Fibroblast of skin of abdomen (primary cell): ENCODE data around the gene PROC. TPM values are rescaled to one million over a fixed set of nuclear protein-coding genes. Genes with fewer than 3 reads are reported as not detected.

Experiments used
- DNase-seq: peaks from one replicate; pipeline ENCODE4 v3.0.0-alpha.2; 2013
- polyA plus RNA-seq, 2 experiments: library from polyadenylated mRNA; unstranded; fragments of 120-200 nt; gene quantifications; one replicate each; pipeline ENCODE4 v1.2.1, GENCODE V29; 2013; ENCODE audit not compliant: insufficient read length in 2 of 2

The PROC gene
- polyA plus RNA-seq (2013, experiment 1 of 2; ENCODE audit: insufficient read length) = 0.40 TPM
- polyA plus RNA-seq (2013, experiment 2 of 2; ENCODE audit: insufficient read length) = 0.09 TPM

DNA sequence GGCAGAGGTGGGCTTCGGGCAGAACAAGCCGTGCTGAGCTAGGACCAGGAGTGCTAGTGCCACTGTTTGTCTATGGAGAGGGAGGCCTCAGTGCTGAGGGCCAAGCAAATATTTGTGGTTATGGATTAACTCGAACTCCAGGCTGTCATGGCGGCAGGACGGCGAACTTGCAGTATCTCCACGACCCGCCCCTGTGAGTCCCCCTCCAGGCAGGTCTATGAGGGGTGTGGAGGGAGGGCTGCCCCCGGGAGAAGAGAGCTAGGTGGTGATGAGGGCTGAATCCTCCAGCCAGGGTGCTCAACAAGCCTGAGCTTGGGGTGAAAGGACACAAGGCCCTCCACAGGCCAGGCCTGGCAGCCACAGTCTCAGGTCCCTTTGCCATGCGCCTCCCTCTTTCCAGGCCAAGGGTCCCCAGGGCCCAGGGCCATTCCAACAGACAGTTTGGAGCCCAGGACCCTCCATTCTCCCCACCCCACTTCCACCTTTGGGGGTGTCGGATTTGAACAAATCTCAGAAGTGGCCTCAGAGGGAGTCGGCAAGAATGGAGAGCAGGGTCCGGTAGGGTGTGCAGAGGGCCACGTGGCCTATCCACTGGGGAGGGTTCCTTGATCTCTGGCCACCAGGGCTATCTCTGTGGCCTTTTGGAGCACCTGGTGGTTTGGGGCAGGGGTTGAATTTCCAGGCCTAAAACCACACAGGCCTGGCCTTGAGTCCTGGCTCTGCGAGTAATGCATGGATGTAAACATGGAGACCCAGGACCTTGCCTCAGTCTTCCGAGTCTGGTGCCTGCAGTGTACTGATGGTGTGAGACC lies at the start of gene PROC:
TSS of gene PROC (plus strand) at position 128 of the 812 bp plus-strand sequence. CDS start 1,516 bp downstream, outside the sequence.
- no peak for DNase-seq

DNA sequence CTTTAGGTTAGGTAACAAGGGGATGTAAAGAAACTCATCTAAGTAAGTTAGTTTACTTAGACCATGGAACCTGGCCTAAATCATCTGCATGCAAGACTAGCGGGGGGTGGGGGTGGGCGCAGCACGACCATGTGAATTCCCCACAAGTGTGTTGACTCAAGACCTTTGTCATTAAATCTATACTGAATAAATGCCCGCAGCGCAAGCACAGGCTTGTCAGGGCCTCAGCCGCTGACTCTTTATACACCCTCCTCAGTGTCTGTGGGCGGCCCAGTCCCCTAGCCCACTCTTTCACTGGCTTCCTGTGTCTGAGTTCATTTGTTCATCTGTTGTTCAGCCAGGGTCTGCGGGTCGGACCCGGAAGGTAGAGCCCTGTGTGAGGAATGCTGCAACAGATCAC lies 48.2 kb upstream of the PROC start:
- DNase-seq = no peak

DNA sequence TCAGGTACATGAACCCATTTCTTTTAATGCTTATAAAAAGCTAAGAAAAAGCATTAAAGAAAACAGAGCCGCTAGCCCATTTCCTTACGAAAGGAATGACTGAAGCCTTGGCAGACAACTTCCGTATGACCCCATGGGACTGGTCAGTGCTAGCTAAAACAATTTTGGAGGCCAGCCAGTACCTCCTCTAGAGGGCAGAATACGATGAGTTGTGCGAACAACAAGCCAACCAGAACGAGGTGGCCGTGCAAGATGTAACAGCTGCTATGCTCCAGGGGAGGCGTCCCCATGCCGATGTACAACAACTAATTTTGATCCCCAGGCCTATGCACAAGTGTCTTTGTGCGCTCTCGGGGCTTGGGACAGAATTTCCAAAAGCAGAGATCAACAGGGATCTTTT lies 47.2 kb upstream of the PROC start:
- DNase-seq = no peak

DNA sequence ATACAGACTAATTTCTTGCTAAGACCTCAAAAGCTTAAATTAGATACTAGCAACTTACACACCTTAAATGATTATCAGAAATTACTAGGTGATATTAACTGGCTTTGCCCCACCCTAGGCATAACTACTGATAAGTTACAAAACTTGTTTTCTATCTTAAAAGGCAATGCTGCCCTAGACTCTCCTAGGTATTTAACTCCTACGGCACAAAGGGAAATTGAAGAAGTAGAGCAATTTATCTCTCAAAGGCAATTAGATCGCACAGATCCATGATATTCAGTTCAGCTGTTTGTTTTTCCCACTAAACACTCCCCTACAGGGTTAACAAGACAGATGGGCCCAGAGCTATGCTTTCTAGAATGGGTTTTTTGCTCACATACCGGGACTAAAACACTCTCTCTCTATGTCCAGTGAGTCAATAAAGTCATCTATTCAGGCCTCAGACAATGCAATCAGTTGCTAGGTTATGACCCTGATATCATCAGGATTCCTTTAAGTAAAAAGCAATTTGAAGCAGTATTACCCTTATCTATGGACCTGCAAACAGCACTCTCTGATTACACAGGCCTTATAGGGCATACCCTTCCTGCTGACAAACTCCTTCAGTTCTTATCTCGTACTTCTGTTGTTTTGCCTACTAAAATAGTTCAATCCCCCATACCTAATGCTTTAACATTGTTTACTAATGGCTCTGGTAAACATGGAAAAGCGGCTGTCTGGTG lies 44.7 kb upstream of the PROC start:
- DNase-seq = no peak

DNA sequence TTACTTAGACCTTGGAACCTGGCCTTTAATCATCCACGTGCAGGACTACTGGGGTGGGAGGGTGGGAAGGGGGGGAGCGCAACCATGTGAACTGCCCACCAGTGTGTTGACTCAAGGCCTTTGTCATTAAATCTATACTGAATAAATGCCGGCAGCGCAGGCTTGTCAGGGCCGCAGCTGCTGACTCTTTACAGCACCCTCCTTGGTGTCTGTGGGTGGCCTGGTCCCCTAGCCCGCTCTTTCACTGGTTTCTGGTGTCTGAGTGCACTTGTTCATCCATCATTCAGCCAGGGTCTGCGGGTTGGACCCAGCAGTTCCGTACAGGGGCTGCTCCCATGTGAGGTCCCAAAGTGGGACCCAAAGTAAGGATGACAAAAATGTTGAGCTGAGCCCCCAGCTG lies 42.0 kb upstream of the PROC start:
- no peak for DNase-seq

DNA sequence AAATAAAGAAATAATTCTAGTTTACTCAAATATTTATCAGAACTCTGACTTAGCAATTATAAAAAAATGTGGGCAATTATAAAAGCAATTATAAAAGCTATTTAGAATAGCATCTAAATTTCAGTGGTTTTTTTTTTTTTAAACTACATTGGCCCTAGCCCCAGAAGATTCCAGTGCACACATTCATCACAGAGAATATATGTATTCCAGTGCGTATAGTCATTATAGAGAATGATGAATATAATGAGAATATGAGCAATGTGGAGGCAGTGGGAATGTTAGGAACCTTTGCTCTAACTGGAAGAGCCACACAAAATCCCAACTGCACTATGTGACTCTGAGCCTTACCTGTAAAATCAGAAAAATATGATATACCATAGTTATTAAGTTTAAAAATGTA lies 41.0 kb upstream of the PROC start:
- peak; percentile 55 for DNase-seq

DNA sequence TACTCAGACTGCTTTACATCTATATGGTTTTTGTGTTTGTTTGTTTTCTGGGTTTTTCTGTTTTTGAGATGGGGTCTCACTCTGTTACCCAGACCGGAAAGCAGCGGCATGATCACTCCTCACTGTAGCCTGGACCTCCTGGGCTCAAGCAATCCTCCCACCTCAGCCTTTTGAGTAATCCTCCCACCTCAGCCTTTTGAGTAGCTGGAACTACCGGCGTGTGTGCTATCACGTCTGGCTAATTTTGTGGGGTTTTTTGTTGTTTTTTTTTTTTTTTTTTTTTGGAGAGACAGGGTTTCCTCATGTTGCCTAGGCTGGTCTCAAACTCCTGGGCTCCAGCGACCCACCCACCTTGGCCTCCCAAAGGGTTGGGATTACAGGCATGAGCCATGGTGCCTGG lies 39.5 kb upstream of the PROC start:
- DNase-seq = no peak

DNA sequence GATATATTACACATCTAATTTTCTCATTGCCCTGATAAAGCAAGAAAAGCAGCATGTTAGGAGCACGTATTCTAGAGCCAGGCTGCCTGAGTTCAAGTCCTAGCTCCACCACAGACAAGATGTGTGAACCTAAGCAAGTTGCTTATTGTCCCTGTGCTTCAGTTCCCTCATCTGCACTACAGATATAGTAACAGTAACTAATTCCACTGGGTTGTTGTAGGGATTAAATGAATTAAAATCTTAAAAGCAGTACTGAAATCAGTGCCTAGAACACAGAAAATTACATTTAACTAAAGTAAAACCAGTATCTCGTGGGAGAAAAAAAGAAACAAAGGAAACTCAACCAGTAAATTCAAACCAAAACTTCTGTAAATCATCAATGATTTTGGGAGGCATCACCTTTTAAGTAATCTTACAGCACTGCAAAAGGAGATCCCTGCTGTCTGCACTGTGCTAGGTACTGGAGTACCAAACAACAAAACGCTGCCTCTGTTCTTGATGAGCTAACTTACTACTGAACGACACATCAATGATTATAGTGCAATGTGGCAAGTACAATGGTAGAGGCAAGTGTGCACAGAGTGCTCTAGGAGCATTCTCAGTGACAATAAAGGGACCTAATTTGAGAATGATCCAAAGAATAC lies 38.4 kb upstream of the PROC start:
- no peak for DNase-seq

DNA sequence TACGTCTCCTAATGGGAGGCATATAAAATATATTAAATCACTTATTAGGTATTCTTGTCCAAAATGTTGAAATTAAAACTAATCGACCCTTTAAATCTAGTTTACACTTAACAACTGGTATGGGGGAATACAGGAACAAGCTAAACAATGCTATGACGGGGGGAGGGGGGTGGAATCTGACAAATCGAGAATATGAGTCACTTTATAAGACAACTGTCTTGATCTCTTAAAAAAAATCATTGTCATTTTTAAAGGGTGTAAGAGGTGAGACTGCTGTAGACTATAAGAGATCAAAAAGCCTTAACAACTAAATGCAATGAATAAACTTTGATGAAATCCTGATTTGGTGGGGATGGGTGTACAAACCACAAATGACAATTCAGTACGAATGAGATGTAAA lies 36.5 kb upstream of the PROC start:
- no peak for DNase-seq

DNA sequence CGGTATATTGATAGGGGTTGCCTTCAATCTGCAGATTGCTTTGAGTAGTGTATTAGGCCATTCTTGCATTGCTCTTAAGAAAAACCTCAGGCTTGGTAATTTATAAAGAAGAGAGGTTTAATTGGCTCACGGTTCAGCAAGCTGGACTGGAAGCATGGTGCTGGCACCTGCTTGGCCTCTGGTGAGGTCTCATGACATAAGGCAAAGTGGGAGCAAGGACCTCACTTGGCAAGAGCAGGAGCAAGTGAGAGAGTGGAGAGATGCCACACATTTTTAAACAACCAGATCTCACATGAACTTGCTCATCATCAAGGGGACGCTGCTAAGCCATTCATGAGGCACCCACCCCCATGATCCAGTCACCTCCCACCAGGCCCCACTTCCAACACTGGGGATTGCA lies 35.4 kb upstream of the PROC start:
- DNase-seq = no peak

DNA sequence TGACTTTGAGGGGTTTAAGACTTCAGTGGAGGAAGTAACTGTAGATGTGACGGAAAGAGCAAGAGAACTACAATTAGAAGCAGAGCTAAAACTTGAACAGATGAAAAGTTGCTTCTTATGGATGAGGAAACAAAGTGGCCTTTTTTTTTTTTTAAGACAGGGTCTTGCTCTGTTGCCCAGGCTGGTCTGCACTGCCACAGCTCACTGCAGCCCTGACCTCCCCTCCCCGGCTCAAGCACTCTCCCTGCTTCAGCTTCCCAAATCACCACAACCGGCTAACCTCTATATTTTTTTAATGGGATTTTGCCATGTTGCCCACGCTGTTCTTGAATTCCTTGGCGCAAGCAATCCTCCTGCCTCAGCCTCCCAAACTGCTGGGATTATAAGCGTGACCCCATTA lies 33.7 kb upstream of the PROC start:
- DNase-seq = no peak

DNA sequence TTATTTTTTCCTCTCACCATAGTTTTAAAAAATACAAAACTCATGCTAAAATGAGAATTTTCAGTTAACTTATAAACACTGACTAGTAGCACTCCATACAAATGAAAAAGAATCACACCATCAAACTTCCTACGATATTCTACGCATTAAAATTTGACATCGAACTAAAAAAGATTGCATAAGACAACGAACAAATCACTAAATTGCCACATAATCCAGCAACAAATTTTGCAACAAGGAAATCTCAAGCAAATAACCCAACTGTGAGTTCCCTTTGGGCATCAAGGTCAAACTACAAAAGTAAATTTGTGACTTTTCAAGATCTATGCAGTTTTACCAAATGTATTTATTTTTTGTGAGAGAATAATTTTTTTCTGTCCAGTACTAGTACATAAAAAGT lies 32.0 kb upstream of the PROC start:
- DNase-seq = no peak

DNA sequence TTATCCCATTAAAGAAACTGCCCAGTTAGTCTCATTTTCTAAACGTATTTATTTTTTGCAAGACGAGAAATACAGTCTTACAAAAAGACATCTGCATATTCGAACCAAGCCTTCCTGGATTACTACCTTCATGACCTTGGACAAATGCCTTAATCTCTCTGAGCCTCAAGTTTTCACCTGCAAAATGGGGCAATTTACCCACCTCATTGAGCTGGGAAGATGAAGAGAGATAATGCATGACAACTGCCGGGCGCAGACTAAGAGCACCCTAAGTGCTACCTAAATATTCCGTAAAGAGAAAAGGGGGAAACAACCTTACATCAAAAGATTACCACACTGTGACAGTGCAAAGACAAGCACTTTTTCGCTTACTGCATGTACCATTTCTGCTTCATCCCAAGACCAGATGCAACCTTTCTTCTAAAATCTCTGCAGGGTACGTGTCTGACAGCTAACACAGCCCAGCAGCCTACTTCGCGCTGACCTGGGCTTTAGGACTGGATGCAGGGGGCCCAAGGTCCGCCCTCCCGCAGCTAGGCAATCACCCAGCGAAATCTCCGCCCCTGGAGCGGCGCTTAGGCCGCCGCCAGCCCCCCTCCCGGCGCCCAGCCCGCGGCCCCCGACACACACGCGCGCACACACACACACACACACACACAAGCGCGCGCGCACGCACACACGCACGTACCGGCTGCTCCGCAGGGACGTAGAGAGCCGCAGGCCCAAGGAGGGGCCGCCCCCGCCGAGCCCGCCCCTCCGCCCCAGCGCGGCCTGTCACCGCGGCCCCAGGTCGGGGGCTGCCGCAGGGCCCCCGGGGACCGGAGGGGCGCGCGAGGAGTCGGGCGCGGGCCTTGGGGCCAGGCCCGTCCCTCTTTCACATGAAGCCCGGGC lies 31.2 kb upstream of the PROC start:
- DNase-seq = peak; percentile 93

DNA sequence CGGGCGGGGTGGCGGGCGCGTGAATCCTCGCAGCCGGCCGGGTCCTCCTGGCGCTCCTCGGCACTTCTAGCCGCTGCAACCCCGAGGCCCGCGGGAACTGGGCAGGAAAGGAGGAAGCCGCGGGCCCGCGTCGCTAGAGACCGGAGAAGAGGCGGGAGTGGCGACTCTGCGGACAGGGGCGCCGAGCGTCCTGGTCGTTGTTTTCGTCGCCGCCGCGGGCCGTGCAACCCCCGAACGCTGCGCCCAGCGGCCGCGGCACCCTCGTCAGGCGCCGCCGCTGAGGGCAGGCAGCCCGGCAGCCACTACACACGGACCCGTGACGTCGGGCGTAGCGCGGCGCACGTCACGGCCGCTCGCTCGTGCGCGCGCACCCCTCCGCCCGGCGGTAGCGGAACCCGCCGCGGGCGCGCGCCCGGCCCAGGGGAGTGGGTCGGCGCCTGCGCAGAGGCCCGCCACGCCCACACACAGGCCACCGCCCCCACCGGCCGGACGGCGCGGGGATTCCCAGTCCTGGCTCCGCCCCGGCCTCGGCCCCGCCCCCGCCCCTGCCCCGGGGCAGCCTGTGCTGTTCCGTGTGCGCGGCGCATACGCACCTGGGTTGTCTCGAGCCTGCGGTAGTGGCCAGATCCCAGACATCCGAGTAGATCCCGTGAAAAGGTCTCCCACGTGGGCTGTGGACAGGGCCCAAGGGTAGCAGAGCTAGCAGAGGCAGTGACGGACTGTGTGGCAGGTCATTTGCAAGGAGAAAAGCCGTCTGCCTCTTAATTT lies 30.4 kb upstream of the PROC start, which contains the start of gene MAP3K2:
TSS of gene MAP3K2 (minus strand) at position 321 of the 768 bp plus-strand sequence. CDS start 44,846 bp downstream, outside the sequence.
- DNase-seq = peak; percentile 94

DNA sequence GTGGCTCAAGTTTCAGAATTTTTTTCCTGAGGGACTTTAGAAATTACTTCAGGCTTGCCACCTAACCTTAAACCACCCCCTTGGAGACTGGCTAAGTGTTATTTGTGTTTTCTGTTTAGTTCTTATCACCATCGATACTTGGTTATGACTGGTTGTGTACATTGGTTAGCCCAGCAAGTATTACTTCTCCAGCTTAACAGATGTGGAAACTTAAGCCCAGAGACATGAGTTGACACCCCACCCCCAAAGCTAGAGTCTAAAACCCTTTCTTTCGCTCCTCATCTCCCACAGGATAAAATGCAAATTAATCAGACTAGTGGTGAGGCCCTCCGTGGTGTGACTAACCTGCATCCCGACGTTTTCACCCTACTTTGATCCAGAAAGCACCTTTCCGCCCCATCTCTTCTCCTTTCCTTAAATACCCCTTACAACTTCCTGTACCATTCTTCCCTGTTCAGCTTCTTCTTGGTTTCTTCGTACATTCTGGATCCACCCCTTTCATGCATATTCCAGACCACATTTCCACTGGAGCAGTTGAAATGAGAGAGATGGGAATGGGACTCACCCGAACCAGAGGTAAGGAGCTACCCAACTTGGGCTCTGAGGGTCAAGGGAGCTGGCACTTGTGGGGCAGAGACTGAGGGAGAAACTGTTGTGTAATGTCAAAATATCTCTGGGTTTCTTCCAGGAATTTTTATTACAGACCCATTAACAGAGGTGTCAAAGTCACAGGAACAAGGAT lies 29.6 kb upstream of the PROC start:
- DNase-seq = no peak

DNA sequence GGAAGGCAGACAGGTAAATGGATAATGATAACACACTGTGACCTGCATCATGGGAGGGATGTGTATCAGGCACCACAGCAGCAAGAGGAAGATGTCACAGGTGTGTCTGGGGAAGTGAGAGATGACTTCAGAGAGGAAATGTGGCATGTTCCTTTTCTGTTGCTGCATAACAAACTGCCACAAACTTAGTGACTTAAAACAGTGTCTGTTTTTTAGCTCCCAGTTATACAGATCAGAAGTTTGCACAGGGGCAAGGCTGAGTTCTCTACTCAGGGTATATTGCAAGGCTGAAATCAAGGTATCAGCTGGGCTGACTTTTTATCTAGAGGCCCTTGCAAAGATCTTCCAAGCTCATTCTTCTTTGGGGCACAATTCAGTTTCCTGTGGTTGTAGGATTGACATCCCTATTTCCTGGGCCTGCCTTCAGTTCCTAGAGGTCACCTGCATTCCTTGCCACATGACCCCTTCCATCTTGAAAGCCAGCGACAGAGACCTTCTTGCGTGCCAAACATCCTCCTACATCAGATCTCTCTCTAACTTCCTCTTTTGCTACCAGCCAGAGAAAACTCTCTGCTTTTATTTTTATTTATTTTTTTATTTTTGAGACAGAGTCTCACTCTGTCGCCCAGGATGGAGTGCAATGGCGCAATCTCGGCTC lies 28.3 kb upstream of the PROC start:
- no peak for DNase-seq

DNA sequence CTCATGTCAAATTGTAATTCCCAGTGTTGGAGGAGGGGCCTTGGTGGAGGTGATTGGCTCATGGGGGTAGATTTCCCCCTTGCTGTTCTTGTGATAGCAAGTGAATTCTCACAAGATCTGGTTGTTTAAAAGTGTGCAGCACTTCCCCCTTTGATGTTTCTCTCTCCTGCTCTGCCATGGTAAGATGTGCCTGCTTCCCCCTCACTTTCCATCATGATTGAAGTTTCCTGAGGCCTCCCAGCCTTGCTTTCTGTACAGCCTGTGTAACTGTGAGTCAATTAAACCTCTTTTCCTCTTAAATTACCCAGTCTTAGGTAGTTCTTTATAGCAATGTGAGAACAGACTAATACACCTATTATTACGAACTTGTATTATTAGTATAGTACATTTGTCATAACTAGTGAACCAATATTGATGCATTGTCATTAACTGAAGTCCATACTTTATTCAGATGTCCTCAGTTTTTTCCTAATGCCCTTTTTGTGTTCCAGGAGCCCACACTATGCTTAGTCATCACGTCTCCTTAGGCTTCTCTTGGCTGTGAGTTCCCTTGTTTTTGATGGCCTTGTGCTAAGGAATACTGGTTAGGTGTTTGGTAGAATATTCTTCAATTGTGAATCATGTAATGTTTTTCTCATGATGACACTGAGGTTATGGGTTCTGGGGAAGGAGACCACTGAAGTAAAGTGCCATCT lies 25.9 kb upstream of the PROC start:
- peak; percentile 31 for DNase-seq

DNA sequence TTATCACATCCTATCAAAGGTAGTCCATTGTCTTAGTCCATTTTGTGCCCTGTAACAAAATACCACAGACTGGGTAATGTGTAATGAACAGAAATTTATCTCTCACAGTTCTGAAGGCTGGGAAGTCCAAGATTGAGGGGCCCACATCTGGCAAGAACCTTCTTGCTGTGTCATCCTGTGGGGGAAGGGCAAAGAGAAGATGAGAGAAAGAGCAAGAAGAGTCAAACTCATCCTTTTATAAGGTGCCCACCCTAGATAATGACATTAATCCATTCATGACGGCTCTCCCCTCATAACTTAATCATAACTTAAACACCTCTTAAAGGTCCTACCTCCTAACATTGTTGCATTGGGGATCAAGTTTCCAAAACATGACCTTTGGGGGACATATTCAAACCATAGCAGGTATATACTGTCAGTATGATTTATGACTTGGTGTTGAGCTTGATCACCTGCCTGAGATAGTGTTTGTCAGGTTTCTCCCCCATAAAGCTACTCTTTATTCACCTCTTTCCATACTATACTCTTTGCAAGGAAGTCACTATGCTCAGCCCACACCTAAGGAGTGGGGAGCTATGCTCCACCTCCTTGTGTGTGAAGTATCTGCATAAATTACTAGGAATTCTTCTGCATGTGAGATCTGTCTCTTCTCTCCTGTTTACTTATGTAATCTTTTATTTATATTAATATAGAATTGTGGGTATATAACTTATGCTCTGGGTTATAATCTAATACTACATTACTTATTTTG lies 25.2 kb upstream of the PROC start:
- DNase-seq = no peak

DNA sequence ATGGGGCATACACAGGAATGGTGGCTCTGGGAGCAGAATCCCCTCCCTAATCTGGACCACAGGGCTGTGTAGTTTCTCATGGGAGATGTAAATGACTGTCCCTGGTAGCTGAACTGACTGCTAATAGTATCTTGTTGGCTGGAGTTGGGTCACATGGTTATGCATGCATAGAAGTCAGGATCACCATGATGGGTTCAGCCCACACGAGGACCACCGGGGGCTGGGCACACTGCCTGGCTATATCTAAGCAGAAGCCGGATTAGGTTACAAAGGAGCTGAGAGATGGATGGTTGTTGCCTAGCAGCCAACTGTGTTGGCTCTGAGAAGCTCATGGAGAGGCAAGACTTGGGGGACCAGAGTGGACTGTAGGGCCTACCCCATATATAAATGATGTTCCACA lies 23.7 kb upstream of the PROC start:
- no peak for DNase-seq
